ENCODE measurements around the gene ALK.

DNA sequence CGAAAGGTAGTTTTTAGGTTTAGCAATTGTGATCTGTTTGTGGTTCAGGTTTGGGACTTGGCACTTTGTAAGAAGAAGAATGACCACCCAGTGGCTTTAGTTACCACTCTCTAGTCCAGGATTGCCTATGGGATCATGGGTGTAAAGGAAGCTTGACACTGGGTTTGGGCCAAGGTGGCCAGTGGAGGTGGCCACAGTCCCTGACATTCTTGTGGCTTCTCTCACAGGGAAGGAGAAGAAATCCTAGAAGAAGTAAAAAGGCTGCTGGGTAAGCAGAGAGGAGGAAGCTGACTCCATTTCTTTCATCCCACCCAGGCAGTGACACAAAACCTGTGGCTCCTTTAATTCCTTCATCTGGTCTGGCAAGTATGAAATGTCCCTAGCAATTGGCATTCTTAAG is 411.5 kb downstream of the ALK start:
- no peak for TF ChIP-seq POLR2AphosphoS5 (IDR thresholded peaks at IDR 0.05; ENCODE audit: borderline replicate concordance, low read depth, low read length)
- no peak for TF ChIP-seq EZH2 (IDR thresholded peaks at IDR 0.05)
